Measurements from ENCODE around the gene PRKCH.

PRKCH gene

DNA sequence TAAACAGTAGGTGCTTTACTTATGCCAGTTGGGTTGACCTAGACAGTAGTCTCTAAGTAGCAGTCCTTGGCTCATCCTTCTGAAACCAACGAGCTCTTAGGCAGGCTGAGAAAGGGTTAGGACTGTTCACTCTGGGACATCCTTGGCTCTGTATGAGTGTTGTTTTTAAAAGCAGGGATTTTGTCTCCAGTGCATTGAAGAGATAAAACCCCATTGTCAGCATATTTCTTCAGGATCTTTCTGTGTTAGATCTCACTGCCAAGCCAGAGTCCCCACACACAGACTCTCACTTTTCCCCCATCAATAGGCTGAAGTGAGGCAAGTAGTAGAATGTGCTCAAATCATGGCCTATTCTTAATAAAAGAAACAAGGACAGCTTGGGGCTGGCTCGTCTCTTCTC is 250.5 kb downstream of the PRKCH start:
- no peak for DNase-seq

- no peak for DNase-seq
Observed at GRCh38 chr14:61573321-61573720, 251.9 kb downstream of the PRKCH start.

DNA sequence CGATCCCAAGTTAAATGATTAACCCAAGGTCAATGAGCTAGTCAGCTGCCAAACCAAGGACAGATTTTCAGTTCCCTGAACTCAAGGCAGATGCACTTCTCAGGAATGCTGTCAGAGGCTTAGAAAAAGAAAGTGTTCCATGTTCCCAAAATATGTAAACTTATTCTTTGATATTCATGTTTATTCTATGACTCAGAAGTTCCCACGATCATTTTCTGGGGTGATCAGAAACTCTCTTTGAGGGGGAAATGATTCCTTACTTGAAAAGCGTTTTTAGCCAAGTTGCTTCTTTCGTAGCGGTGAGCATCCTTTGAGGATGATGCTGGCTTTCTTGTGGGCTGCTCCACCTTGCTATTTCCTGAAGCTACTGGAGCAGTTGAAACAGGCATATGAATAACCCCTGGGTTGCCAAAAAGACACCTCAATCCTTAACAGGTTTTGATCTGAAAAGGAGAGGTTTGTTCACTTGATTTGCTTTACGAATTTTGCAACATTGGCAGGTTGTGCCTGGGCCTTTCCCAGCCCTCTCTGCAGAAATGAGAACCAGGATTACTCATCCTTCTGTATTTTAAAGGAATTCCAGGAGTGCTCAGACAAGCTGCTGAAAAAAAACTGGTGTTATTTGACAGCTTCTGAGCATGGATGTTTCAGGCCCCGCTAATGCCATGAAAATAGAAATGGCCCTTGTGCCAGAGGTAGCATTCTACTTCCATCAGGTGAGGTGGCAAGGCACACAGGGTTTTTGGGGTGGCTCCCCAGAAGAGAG is 252.6 kb downstream of the PRKCH start:
- no peak for DNase-seq

DNA sequence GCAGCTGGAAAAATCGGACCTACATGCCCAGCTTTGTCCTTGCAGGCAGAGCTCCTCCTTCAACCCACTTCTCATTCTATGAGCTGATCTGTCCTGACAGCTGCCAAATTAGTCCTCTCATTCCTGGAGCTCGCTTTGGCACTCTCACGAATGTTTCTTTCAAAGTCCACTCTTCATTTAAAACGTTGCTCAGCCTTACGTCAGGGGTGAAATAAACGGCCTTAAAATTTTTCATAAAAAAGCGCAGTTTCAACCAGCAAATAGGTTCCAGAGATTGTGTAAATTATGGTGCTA is 253.1 kb downstream of the PRKCH start:
- DNase-seq, result no peak

DNA sequence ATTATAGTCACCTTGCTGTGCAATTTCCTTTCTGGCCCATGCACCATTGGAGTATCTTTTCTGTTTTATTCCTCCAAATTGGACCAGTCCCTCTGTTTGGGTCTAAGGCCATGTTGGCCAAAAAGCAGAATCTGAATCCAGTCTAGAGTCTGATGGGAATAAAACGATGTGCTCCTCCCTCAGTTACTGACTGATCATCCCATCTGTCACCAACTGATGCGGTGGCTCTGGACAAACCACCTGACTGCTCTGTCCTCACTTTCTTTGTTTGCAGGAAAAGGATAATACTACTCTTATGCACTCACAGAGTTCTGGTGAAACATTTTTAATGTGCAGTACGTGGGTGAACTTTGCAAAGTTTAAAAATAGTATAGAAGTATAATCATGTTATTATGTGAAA is 253.7 kb downstream of the PRKCH start:
- no peak for DNase-seq

DNA sequence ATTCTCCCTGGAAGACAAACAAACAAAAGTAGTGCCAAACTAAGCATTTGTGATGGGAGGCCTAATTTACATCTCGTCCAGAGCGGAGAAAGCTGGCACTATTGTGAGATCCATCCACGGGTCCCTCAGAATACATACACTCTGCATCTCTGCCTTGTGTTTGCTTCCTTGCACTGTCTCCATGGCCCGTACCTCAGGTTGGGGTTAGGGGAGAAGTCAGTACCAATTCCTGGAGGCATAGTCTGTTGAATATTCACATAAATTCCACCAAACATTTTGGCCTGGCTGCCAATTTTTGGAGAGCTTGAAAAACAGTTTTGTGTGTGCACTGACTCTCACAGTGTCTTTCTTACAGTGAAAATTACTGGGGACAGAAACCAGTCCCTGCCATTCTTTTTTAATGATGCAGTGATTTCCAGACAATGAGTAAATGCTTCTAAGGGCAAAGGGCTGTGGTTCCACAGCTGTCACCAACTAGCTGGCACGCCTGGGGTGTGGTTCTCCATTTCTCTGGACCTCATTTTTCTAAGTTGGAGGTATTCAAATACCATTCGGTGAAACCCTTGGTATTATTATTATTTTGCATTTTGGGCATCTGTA is 254.3 kb downstream of the PRKCH start:
- no peak for DNase-seq

GRCh38 chr14:61577506-61577931 is 256.1 kb downstream of the PRKCH start:
- no peak for DNase-seq

DNA sequence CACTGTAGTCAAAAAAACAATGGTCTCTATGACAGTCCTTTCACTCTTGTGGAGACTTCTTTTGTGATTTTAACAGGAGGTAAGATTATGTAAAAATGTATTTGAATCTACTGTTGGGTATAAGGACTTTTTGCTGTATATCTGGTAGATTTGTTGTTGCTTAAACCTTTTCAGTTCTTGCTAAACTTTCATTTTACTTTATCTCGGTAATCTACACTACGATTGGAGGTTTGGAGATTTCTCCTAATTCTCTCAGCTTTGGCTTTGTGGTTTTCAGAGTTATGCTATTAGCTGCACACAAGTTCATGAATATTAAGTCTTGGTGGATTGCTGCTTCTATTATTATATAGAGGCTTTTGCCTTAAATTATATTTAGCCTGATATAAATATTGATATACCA is 257.4 kb downstream of the PRKCH start:
- DNase-seq, result no peak

GRCh38 chr14:61581340-61581739 is 260.0 kb downstream of the PRKCH start:
- DNase-seq, result no peak

DNA sequence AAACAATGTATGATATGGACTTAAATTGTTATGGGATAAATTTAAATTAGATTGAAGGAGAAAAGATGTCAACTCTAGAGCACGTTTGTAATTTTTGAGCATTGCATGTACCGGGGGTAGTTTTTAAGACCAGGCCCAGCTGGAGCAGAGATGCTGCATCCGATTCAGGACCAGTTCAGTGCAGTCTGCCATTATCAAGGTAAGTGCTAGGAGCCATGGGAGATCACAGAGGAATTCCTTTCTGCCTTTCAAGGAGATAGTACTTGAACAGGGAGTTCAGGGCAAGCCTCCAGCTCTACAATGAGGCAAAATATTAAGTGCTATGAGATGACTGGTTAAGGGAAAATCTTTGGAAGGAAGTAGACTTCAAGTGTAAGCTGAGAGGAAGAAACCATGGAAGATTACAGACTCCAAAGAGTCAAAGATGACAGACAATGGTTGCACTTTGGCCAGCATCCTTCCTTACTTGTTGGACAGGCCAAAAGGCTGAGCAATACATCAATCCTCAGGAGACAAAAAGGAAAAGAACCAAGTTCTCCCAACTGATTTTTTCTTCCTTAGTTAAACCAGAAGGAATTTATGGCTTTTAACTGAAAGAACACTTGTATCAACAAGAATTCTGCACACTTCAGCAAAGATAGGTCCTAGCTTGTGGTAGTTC is 260.7 kb downstream of the PRKCH start:
- DNase-seq, result no peak

DNA sequence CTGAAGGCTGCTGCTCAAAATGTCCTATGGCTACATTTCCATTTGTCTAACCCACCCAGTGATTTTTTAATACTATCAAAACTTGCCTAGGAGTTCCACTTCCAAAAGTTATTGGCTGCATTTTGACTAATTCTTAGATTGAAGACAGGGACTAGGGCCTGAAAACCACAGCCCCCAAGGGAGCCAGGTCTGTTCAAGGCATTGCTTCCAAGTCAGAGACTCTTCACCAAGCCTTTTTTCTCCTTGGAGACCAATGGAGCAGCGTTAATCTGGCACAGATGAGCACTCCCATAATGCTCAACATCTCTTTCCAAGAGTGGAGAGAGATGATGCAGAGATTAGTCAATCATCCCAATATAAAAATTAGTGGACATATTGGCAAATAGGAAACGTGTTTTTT is 261.4 kb downstream of the PRKCH start:
- no peak for DNase-seq

GRCh38 chr14:61584331-61584741 is 263.0 kb downstream of the PRKCH start:
- DNase-seq, result no peak

- DNase-seq, result no peak
Observed at GRCh38 chr14:61585598-61586543, 264.5 kb downstream of the PRKCH start.

DNA sequence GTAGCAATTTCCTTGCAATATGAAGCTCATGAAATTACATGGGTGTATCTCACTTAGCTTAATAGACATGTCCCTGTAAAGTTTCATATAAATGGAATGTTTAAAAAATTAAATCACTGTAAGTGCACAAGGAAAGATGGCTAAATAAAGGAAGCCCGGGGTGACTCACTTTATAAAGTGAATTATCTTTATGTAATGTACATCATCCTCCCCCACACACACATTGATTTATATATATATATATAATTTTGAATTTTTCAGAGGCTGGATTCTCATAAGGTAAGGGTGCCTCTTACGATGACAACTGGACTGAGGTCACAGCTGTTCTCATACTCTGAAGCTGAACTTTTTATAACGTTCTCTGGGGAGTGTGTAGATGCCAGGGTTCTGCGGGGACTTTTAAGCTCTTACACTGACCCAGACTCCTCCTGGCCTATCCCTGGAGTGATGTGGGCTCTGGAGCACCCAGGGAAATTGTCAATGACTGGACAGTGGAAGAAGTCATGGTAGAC is 265.2 kb downstream of the PRKCH start:
- no peak for DNase-seq

GRCh38 chr14:61587081-61587713 is 265.8 kb downstream of the PRKCH start:
- no peak for DNase-seq

- DNase-seq, result no peak
Observed at GRCh38 chr14:61588419-61588901, 267.1 kb downstream of the PRKCH start.

DNA sequence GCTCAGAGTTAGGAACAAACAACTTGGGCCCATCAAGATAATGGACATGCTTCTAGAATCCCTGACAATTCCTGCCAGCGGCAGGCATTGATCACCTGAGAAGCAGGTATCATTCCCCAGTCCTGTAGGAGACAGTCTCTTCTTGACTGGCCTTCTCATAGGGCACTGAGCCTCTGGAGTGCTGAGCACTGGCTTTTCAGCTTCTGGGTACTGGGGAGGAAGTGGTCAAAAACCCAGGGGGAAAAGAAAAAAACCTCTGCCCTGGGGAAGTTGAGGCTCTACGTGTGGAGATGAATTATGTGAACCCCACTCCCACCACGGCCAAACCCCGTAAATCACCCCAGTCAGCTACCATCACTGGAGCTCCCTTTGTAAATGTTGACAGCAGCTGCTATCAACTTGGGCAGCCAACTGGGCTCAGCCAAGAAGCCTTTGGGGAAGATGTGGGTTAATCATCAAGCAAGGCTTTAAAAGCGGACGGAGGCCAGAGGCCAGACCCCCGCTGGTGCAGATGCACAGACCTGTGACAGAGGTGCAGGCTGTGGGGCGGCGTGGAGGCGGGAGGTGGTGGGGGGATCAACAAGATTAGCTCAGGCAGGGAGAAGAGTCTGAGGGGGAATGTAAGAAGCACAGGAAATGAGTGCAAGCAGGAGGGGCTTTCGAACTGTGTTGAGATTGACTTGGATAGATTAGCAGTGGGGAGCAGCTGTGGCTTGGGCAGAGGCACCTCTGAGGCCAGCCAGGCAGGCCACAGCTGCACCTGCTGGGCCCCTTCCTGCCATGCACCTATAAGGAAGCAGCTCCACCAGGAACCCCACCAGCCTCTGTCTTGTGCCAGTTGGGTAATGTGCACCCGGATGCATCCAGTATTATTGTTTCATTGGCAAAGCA is 268.6 kb downstream of the PRKCH start:
- no peak for DNase-seq

DNA sequence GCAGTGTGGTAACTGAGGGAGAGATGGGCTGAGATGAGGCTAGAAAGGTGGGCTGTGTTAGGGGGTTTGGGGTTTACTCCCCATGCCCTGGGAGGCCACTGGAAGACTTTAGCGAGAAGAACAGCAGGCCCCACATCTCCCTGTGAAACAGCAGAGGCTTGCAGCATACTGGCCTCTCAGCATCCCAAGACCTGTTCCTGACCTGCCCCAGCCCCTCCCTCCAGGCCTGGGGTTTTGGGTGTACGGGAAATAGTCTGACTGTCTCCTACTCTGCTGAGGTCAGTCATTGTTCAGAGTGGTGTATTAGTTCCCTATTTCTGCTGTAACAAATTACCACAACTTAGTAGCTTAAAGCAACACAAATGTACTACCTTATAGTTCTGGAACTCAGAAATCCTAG is 270.5 kb downstream of the PRKCH start:
- no peak for DNase-seq

DNA sequence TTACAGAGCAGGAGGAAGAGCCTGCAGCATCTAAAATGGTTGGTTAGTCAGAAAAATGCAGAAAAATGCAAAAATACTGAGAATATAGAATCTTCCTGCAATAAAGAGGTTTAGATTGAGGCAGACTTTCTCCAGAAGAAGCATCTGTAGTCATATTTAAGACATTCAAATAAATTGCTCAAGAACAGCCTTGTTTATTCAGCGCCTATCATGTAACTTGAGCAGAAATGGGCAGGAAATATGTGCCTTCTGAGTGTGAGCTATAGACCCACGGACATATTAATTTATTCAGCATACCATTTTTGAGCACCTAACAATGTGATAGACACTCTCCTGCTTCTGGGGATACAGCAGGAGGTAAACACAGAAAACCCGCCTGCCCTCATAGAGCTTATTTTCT is 272.0 kb downstream of the PRKCH start:
- no peak for DNase-seq

- DNase-seq, result no peak
Observed at GRCh38 chr14:61596990-61597389, 275.6 kb downstream of the PRKCH start.

DNA sequence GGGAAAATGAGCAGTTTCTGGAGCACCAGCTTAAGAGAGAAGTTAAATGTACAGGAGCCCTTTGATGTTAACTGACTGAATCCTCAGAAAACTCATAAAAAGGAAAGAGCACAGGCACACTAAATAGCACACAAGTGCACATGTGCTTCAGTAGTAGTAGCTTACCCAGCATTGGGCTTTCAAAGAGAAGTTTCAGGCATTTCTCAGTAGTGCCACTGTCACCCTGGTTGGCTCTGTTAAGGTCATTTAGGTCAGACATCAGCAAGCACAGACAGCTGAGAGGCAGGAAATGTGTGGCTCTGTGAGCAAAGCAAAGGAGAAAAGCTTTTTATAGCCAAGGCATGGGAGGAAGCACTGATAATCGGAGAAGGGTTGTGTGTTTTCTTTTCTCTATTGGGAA is 277.6 kb downstream of the PRKCH start:
- no peak for DNase-seq

Measured in stimulated activated CD4-positive, alpha-beta T cell treated with anti-CD3 and anti-CD28 coated beads, Interleukin-4, amount 100 ng/mL, for 1 hour (primary cell).